CD4-positive, alpha-beta T cell treated with Interleukin-12 subunit alpha and Interleukin-12 subunit beta, for 1 hour (primary cell): ENCODE measurements around the gene C19orf53.
A peak's percentile ranks its signal among the peaks of the same experiment; 100 is the strongest.
"Not testable (repeated sequence)": the region's sequence is repeated elsewhere in the genome, so short reads cannot be mapped to it uniquely, and the experiment has no call there.

Experiments
- DNase-seq: peaks from one replicate; pipeline ENCODE4 v3.0.0-alpha.2; 2020

The C19orf53 gene

DNA sequence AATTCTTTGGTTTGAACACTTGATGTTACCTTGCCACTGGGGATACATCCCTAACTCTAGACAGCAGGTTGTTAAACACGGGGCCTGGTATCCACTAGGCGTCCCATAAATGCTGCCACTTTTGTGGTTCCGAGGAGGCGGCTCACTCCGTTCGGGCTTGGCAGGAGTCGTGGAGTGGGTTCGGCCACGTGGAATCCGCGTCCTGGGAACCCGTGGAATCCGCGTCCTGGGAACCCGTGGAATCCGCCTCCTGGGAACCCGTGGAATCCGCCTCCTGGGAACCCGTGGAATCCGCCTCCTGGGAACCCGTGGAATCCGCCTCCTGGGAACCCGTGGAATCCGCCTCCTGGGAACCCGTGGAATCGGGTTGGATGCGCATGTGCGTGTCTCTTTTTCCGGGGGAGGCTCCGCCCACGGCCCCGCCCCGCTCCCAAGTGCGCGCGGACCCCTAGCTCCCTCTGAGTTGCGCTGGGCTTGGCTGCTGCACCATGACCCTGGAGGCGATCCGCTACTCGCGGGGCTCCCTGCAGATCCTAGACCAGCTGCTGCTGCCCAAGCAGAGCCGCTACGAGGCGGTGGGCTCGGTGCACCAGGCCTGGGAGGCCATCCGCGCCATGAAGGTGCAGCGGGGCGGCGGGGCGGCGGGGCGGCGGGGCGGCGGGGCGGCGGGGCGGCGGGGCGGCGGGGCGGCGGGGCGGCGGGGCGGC is 10.0 kb upstream of the C19orf53 start, which contains the start of gene MRI1:
Gene MRI1 (plus strand): TSS at position 422 of the 707 bp plus-strand sequence. CDS start 67 bp downstream, at position 489.
- DNase-seq: peak; percentile 71

DNA sequence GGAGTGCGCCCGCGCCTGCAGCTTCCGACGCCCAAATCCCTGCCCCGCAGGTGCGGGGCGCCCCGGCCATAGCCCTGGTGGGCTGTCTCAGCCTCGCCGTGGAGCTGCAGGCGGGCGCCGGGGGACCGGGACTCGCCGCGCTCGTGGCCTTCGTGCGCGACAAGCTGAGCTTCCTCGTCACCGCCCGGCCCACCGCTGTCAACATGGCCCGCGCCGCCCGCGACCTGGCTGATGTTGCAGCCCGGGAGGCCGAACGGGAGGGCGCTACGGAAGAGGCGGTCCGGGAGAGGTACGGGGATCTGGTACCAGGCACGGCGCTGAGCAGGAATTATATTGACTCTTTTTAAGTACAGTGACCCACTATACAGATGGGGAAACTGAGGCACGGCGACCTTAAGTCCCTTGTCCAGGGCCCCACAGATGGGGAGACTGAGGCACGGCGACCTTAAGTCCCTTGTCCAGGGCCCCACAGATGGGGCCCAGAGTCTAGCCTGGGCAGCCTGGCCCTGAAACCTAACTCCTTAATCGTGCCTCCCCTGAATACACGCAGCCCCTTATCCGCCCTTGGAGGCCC is 9.3 kb upstream of the C19orf53 start:
- DNase-seq: peak; percentile 27

DNA sequence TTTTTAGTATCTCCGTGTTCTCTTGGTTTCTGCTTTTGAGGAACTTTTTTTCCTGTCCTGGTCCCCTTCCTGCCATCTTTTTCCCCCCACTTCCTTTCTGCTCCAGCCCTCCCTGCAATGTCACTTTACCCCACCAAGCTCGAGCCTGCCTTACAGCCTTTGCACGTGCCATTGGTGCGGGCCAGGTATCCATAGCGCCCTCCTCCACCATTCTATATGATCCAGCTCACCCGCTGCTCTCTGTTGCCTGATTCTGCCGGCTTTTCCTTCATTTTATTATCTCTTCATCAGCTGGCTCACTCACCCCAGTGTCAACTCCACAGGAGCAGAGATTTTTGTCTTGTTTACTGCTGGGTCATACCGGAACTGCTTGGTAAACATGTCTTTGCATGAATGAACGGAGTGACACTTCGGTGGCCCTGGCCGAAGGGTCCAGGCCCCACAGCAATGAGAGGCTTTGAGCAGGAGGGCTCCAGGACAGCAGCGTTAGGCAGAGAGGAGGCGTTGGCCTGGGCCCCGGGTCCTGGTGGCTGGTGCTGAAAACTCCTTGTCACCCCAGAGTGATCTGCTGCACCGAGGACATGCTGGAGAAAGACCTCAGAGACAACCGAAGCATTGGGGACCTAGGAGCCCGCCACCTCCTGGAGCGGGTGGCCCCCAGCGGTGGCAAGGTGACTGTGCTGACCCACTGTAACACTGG is 8.7 kb upstream of the C19orf53 start:
- DNase-seq: no peak

DNA sequence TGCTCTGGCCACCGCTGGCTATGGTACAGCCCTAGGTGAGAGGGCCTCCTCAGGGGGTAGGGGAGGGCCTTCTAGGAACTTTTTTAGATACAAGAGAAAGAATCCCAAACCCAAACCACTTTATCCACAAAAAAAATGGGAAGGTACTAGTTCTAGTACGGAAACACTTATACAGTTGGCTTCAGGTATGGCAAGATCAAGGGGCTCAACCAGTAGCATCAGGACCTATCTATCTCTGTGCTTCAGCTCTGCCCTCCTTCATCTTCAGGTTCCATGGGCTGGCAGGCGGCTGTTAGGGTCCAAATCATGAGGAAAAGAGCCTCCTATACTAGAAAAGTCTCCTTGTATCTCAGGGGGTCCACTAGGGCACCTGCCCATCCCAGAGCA is 8.2 kb upstream of the C19orf53 start:
- no peak for DNase-seq

DNA sequence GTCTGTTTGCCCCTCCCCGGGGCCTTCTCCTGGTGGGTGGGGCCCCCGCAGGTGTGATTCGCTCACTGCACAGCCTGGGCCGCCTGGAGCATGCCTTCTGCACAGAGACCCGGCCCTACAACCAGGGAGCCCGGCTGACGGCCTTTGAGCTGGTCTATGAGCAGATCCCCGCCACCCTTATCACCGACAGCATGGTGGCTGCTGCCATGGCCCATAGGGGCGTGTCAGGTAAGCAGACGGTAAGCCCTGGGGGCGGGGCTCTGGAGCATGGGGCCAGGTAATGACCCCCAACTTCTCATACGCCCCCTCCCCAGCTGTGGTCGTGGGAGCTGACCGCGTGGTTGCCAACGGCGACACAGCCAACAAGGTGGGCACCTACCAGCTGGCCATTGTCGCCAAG is 5.7 kb upstream of the C19orf53 start:
- no peak for DNase-seq

DNA sequence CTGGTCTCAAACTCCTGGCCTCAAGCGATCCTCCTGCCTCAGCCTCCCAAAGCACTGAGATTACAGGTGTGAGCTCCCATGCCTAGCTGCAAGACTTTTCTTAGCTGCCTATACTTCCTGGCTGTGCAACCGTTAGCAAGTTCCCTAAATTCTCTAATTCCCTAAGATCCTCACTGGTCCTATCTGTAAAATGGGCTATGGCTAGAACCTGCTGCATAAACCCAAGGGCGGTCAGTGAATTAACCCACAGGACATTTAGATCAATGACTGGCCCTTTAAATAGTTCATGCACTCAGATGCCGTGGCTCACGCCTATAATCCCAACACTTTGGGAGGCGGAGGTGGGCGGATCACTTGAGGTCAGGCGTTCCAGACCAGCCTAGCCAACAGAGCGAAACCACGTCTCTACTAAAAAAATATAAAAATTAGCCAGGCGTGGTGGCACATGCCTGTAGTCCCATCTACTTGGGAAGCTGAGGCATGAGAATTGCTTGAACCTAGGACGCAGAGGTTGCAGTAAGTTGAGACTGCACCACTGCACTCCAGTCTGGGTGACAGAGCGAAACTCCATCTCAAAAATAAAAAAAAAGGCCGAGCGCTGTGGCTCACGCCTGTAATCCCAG is 4.1 kb upstream of the C19orf53 start:
- no peak for DNase-seq

DNA sequence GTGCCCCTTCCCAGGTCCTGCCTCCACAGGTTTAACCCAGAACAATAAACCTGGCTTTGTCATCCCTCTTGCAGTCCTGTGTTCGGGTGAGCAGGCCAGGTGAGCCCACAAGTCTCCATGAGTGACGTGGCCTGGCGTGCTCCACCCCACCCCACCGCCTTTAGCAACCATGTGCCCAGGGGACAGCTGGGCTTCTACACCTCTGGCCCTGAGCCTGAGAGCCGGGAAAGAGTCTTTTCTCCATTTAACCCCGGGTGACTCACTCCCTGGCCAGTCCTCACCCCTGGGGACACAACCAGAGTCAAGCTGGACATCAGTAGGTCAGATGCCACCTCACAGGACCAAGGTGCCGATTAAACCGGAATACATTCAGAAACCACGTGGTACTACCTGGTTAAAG is 4.1 kb downstream of the C19orf53 start:
- no peak for DNase-seq

DNA sequence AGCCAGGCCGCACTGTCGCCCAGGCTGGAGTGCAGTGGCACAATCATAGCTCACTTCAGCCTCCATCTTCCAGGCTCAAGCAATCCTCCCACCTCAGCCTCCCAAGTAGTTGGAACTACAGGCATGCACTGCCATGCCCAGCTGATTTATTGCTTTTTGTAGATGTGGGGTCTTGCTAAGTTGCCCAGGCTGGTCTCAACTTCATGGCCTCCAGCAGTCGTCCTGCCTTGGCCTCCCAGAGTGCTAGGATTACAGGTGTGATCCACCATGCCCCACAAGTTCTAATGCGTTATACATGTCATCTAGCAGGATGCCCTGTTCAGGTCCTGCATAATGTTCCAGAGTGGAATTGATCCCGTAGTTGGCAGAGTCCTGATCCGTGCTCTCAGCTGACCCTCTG is 4.6 kb downstream of the C19orf53 start:
- no peak for DNase-seq

DNA sequence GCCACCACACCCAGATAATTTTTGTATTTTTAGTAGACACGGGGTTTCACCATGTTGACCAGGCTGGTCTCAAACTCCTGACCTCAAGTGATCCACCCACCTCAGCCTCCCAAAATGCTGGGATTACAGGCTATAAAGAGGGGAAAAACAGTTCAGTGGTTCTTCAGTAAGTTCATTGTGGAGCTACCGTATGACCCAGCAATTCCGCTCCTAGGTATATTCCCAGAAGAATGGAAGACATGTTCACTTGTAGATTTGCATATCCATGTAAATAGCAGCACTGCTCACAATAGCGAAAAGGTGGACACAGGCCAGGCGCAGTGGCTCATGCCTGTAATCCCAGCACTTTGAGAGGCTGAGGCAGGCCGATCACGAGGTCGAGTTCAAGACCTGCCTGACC is 5.5 kb downstream of the C19orf53 start:
- not testable (repeated sequence) for DNase-seq

DNA sequence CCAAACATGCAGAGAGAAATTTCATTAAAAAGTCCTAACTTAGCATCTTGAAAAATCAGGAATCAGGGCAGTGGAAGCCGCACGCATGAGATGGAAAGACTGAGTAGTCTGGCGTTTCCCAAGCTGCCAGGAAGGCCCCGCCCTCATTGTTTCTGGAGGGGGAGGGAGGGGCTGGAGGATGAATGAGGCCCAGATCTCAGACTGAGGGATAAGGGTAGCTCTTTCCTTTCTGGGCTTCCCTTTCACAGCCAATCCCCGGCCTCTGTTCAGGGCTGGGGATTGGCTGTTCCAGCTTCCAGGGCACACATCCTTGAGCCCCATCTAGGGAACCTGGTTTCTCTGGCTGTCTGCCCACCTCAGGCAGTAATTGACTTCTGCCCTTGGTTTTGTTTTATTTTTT is 7.3 kb downstream of the C19orf53 start:
- DNase-seq: no peak

DNA sequence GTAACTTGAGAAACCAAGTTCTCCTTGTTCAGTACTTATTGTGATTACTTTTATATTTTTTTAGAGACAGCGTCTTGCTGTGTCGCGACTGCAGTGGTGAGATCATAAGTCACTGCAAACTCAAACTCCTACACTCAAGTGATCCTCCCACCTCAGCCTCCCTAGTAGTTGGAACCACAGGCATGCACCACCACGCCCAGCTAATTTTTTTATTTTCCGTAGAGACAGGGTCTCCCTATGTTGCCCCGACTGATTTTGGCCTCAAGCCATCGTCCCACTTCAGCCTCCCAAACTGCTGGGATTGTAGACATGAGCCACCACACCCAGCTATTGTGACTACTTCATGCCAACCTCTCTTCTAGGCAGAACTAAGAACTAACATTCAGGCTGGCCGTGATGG is 8.3 kb downstream of the C19orf53 start:
- no peak for DNase-seq

DNA sequence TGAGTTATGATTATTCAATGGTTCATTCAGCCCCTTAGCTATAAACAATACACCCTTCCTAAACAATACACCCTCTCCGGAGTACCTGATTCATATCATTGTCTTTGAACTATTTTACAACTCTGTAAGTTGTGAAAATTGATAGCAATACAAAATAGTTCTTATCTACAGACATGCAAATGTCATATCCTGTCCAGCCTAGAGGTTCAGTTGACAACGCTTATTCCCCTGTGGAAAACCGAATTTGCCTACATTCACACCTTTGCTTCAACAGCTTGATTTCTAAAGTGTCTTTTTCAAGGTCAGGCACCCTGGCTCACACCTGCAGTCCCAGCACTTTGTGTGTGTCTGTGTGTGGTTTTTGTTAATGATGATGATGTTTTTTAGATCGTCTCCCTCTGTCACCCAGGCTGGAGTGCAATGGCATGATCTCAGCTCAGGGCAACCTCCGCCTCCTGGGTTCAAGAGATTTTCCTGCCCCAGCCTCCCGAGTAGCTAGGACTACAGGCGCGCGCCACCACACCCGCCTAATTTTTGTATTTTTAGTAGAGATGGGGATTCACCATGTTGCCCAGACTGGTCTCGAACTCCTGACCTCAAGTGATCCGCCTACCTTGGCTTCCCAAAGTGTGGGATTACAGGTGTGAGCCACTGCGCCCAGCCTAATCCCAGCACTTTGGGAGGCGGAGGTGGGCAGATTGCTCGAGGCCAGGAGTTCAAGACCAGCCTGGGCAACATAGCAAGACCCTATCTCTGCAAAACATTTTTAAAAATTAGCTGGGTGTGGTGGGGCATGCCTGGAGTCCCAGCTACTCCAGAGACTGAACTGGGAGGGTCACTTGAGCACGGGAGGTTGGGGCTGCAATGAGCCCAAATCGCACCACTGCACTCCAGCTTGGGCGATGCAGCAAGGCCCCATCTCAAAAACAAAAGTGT is 9.6 kb downstream of the C19orf53 start:
- no peak for DNase-seq

DNA sequence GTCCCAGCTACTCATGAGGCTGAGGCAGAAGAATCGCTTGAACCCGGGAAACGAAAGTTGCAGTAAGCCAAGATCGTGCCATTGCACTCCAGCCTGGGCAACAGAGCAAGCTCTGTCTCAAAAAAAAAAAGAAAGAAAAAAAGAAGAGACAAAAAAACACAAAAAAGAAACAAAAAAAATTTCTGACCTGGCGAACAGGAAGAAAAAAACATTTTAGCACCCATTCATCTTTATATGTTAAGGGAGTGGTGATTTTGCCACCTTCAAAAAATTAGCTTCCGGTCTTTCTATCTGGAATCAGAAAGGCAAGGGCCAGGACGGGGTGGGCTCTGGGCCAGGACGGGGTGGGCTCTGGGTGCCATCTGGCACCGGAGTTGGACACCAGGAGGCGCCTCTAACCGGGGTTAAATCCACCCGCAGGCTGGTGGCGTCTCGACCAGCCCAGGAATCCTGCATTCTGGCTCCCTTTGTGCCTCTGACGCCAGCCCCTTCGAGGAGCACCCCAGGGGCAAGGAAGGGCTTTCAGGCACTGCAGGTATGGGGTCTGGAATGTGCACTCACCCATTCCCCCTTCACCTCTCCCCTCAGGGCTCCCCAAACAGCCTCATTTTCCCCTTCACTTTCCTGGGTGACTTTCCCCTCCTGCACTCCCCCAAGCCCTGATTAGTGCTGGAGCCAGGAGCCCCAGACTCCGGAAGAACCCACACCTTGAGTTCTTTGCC is 10.6 kb downstream of the C19orf53 start:
- peak; percentile 77 for DNase-seq

DNA sequence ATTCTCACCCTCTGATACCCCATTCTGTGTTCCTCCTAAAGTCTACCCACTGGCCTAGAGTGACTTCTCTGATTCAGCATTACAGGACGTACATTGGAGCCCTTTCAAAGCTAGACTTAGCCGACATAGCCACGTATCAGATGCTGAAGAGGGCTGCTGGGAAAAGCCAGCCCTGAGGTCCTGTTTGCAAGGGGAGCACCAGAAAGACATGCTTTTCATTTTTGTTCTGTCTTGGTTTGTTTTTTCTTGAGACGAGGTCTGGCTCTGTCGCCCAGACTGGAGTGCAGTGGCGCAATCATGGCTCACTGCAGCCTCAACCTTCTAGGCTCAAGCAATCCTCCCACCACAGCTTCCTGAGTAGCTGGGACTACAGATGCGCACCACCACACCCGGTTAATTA is 14.7 kb downstream of the C19orf53 start:
- DNase-seq: peak; percentile 61

DNA sequence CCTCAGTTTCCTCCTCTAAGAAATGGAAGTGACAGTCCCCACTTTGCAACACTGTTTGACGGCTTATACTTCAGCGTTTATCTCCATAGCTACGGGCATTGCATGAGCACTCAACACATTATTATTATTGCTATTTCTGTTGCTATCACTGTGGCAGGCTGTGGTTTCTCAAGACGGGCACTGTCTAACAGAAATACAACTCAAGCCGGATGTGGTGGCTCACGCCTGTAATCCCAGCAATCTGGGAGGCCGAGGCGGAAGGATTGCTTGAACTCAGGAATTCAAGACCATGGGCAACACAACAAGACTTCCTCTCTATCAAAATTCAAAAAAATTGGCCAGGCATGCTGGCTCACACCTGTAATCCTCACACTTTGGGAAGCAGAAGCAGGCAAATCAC is 16.1 kb downstream of the C19orf53 start:
- DNase-seq: peak; percentile 74

DNA sequence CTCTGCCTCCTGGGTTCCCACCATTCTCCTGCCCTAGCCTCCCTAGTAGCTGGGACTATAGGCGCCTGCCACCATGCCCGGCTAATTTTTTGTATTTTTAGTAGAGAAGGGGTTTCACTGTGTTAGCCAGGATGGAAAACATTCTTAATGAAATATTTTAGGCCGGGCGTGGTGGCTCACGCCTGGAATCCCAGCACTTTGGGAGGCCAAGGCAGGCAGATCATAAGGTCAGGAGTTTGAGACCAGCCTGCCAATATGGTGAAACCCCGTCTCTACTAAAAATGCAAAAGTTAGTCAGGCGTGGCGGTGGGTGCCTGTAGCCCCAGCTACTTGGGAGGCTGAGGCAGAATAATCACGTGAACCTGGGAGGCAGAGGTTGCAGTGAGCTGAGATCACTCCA is 19.1 kb downstream of the C19orf53 start:
- DNase-seq: not testable (repeated sequence)

DNA sequence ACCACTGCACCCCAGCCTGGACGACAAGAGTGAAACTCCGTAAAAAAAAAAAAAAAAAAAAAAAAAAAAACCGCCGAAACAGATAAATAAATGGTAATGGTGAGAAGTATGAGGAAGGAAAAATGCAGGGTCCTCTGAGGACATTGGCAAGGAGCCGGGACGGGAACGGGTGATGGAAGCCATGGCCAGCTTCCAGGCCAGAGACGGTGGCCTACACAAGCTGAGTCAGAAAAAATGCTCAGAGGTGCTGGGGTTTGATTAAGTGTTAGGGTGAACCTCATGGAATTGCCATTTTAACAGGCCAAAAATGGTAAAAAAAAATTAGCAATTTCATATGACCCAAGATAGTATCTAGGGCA is 20.1 kb downstream of the C19orf53 start:
- no peak for DNase-seq

DNA sequence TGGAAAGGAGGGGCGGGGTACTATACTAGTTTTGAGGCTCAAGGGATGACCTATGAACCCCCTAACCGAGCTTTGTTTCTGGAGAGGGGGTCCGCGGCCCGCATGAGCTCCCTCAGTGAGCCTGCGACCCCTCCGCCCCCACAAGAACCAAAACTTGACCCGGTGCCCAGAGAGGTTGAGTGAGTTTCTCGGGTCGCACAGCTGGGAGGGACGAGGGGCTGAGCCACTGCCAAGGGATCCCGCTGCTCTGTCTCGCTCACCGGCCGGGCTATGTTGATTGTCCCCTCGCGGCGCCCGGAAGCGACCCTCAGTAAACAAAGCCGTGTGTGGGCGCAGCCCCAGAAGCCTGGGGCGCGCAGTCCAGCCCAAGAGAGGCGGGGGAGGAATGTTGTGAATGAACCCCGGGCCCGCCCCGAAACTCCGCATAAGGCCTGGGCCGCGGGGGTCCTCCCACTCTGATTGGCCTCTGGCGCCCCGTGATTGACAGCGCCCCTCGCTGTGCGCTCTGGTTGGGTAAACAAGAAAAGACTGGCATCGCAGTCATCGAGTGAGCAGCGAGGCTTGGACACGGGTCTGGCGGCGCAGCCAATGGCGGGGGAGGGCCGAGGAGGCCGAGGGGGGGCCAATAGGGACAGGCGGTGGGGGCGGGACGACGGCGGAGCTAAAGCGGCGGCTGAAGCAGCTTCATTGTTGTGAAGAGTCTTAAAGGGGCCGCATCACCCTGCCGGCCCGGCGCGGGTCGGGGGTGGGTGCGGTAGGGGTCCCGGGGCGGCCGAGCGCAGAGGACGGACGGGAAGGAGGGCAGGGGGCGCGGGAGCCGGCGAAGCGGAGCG is 20.7 kb downstream of the C19orf53 start, which contains the start of gene ZSWIM4:
Gene ZSWIM4 (plus strand): TSS at position 687 of the 833 bp plus-strand sequence. CDS start 206 bp downstream, outside the sequence.
- DNase-seq: peak; percentile 97

DNA sequence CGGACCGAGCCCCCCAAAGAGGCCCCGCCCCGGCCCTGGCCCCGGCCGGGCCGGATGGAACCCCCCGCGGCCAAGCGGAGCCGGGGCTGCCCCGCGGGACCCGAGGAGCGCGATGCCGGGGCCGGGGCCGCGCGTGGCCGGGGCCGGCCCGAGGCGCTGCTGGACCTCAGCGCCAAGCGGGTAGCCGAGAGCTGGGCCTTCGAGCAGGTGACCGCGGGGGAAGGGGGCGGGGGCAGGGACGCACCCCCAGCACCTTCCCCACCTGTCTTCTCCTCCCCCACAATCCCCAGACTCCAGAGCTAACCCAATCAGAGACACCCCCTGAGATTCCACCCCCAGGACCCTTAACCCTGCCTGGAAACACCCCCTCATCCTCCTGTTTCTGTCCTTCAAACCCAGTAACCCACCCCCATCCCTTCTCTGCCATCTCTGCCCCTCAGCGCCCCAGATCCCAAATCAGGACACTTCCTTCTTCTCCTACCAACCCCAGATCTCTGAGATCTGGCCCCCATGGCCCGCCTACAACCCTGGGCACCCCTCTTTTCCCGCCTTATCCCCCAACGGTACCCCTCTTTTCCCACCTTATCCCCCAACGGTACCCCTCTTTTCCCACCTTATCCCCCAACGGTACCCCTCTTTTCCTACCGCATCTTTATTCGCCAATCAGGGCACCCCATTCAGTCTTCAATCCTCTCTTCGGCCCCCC is 21.5 kb downstream of the C19orf53 start:
- DNase-seq: no peak
